Ascending aorta (tissue), 2 donors: ENCODE measurements around the gene OXNAD1. TPM values are rescaled to one million over a fixed set of nuclear protein-coding genes. Genes with fewer than 3 reads are reported as not detected.

Experiments
- DNase-seq, 2 donors: peaks; one replicate each; pipeline ENCODE4 v3.0.0-alpha.2; 2019; ENCODE audit warnings: low spot score in 2 of 2
- H3K27ac ChIP-seq, 2 donors: fragments of 200-600 bp; sonication (generic); one replicate each; pipeline ENCODE4 v1.5.1; 2016 to 2017; ENCODE audit warnings: mild to moderate bottlenecking in 1 of 2
- H3K27me3 ChIP-seq: fragments of 200-600 bp; sonication (generic); one replicate; pipeline ENCODE4 v1.5.1; 2017
- H3K36me3 ChIP-seq, 2 donors: fragments of 200-600 bp; sonication (generic); one replicate each; pipeline ENCODE4 v1.5.1; 2016
- H3K4me1 ChIP-seq, 2 donors: fragments of 200-600 bp; sonication (generic); one replicate each; pipeline ENCODE4 v1.5.1; 2016 to 2017; ENCODE audit warnings: mild to moderate bottlenecking in 1 of 2
- H3K4me3 ChIP-seq, 2 donors: fragments of 200-600 bp; sonication (generic); one replicate each; pipeline ENCODE4 v1.5.1; 2016 to 2017; ENCODE audit warnings: mild to moderate bottlenecking in 1 of 2
- H3K9me3 ChIP-seq, 2 donors: fragments of 200-600 bp; sonication (generic); one replicate each; pipeline ENCODE4 v1.5.1; 2016
- intact Hi-C: fragments of 100-400 bp; cut with DNase I; formaldehyde crosslinking; loops from one replicate; pipeline ENCODE4 v1.15.1; 2023
- total RNA-seq: library from RNA; depleted of rRNA; stranded (reverse); fragments of >200 nt; gene quantifications from one replicate; pipeline ENCODE4 v1.1.0, GENCODE V29; 2016
- TF ChIP-seq, protein P1 (sequence below), 3 experiments: fragments of 200-600 bp in 2 of 3; fragments of 450-650 bp in 1 of 3; sonication (generic) in 2 of 3; IDR thresholded peaks; one replicate each; pipeline ENCODE4 v1.5.1; 2016 to 2019; ENCODE audit warnings: antibody characterized with exemption in 3 of 3, mild to moderate bottlenecking in 1 of 3, moderate library complexity in 1 of 3

Gene OXNAD1
- total RNA-seq, 1 donor from 2014 or later = 6.9 TPM

- Histone ChIP-seq H3K27me3 (no peaks in the 10 kb centered on the region), H3K4me1 (peaks cover 0 to 5% of the 10 kb centered on the region in 2 donors), H3K36me3 (peaks cover 3 to 26% of the 10 kb centered on the region in 2 donors), H3K9me3 (no peaks in the 10 kb centered on the region), H3K27ac (no peak overlapping the region), H3K4me3 (no peak overlapping the region)
- TF ChIP-seq, protein P1, sequence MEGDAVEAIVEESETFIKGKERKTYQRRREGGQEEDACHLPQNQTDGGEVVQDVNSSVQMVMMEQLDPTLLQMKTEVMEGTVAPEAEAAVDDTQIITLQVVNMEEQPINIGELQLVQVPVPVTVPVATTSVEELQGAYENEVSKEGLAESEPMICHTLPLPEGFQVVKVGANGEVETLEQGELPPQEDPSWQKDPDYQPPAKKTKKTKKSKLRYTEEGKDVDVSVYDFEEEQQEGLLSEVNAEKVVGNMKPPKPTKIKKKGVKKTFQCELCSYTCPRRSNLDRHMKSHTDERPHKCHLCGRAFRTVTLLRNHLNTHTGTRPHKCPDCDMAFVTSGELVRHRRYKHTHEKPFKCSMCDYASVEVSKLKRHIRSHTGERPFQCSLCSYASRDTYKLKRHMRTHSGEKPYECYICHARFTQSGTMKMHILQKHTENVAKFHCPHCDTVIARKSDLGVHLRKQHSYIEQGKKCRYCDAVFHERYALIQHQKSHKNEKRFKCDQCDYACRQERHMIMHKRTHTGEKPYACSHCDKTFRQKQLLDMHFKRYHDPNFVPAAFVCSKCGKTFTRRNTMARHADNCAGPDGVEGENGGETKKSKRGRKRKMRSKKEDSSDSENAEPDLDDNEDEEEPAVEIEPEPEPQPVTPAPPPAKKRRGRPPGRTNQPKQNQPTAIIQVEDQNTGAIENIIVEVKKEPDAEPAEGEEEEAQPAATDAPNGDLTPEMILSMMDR (IDR thresholded peaks at IDR 0.05) = no peak
- intact Hi-C loops = no loop called here
- DNase-seq = peak in 1 of 2 donors; percentile 54
Observed at GRCh38 chr3:16346413-16347081, 81.5 kb downstream of the OXNAD1 start.

GRCh38 chr3:16347548-16347947, 82.5 kb downstream of the OXNAD1 start:
- TF ChIP-seq, protein P1 (IDR thresholded peaks at IDR 0.05) = no peak
- peaks cover 3 to 26% of the 10 kb centered on the region in 2 donors for H3K36me3 ChIP-seq
- H3K4me1 ChIP-seq = peaks cover 0 to 5% of the 10 kb centered on the region in 2 donors
- no peak overlapping the region for H3K27ac ChIP-seq
- DNase-seq = no peak
- H3K4me3 ChIP-seq = no peak overlapping the region
- H3K27me3 ChIP-seq = no peaks in the 10 kb centered on the region
- intact Hi-C loops = no loop called here
- no peaks in the 10 kb centered on the region for H3K9me3 ChIP-seq

DNA sequence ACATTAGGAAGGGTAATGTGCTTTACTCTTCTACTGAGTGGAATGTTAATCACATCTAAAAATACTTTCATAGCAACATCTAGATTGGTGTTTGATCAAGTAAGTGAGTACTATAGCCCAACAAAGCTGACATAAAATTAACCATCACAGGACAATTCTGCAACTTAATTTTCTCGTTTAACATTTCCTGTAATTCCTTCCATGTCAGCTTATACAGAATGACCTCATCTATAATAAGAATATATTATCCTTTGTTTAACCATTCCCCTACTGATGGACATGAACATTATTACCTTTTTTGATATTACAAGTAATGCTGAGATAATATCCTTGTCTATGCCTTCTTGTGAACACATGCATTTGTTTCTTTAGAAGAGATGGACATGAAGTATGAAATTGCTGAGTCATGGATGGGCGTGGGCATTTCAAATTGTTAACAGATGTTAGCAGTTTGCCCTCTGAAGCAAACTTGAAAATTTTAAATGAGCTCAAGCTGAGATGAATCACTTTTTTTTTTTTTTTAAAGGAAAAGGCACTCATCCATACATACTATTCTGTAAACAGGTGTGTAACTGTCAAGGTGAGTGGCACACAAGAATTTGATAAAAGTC, 85.1 kb downstream of the OXNAD1 start:
- peaks cover 0 to 5% of the 10 kb centered on the region in 2 donors for H3K4me1 ChIP-seq
- H3K4me3 ChIP-seq = no peak overlapping the region
- no peaks in the 10 kb centered on the region for H3K9me3 ChIP-seq
- H3K27ac ChIP-seq = no peak overlapping the region
- TF ChIP-seq, protein P1 (IDR thresholded peaks at IDR 0.05) = no peak
- DNase-seq = peak in 1 of 2 donors; percentile 35
- H3K36me3 ChIP-seq = peaks cover 3 to 42% of the 10 kb centered on the region in 2 donors
- no peaks in the 10 kb centered on the region for H3K27me3 ChIP-seq
- intact Hi-C loops = no loop called here

GRCh38 chr3:16350597-16351318, 85.7 kb downstream of the OXNAD1 start:
- intact Hi-C loops = no loop called here
- H3K9me3 ChIP-seq = no peaks in the 10 kb centered on the region
- no peak overlapping the region for H3K27ac ChIP-seq
- DNase-seq = peak in 1 of 2 donors; percentile 34
- no peaks in the 10 kb centered on the region for H3K27me3 ChIP-seq
- H3K4me3 ChIP-seq = no peak overlapping the region
- TF ChIP-seq, protein P1 (IDR thresholded peaks at IDR 0.05) = no peak
- peaks cover 0 to 5% of the 10 kb centered on the region in 2 donors for H3K4me1 ChIP-seq
- H3K36me3 ChIP-seq = peaks cover 0 to 38% of the 10 kb centered on the region in 2 donors

DNA sequence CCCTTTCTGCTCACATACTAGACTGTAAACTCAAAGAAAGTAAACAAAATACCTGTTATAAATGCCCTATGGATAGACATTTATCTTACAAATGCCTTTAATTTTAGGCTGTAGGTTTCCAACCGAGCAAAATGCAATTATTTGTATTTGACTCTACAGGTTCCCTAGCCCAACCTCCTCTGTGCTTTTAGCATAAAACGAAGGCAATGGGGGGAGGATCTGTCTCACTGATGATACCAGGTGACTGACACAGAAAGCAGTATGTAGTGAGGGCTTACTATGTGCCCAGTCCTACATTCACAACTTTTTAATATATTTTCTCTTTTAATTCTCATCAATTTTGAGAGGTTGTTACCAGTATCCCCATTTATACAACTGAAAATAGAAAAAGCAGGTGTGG, 87.4 kb downstream of the OXNAD1 start:
- H3K9me3 ChIP-seq = no peaks in the 10 kb centered on the region
- H3K36me3 ChIP-seq = peaks cover 12 to 52% of the 10 kb centered on the region in 2 donors
- peak in 1 of 2 donors; percentile 21 for DNase-seq
- H3K27ac ChIP-seq = no peak overlapping the region
- no peaks in the 10 kb centered on the region for H3K27me3 ChIP-seq
- H3K4me1 ChIP-seq = peaks cover 0 to 5% of the 10 kb centered on the region in 2 donors
- intact Hi-C loops = no loop called here
- no peak overlapping the region for H3K4me3 ChIP-seq
- TF ChIP-seq, protein P1 (IDR thresholded peaks at IDR 0.05) = no peak
